PC-3 (cell line): ENCODE results near the gene CSPG4.

Experiments
- CTCF ChIP-seq: fragments of 300-600 bp; sonication (generic); conservative IDR thresholded peaks from 2 replicates; pipeline ENCODE4 v1.5.1; 2017; ENCODE audit warnings: antibody characterized with exemption, low read depth, mild to moderate bottlenecking, low read length
- EZH2 ChIP-seq: fragments of 300-600 bp; sonication (generic); IDR thresholded peaks from one replicate; pipeline ENCODE4 v1.6.1; 2017; ENCODE audit warnings: antibody characterized with exemption, mild to moderate bottlenecking, low read length; ENCODE audit not compliant: unreplicated experiment

GRCh38 chr15:75696311-75696720 lies 16.3 kb downstream of the CSPG4 start:
- TF ChIP-seq CTCF = no peak
- no peak for TF ChIP-seq EZH2
